Ramos (cell line): ENCODE results near the gene KCNK15.
"Not testable (repeated sequence)": the region's sequence is repeated elsewhere in the genome, so short reads cannot be mapped to it uniquely, and the experiment has no call there.

Experiments
- in situ Hi-C: fragments of 300-500 bp; cut with MboI; formaldehyde crosslinking; loops from one replicate; pipeline ENCODE4 v1.14.3; 2022; ENCODE audit warnings: low sequenced_read_pairs; ENCODE audit not compliant: unreplicated experiment

Gene KCNK15

GRCh38 chr20:44754554-44754953 lies 8.9 kb downstream of the KCNK15 start:
- in situ Hi-C loops = no loop called here

GRCh38 chr20:44756011-44756688 lies 10.5 kb downstream of the KCNK15 start:
- in situ Hi-C loops = no loop called here

GRCh38 chr20:44756956-44757355 lies 11.3 kb downstream of the KCNK15 start:
- in situ Hi-C loops = no loop called here

- in situ Hi-C loops = no loop called here
Measured at GRCh38 chr20:44758247-44759101, 12.8 kb downstream of the KCNK15 start.

GRCh38 chr20:44759595-44759994 lies 13.9 kb downstream of the KCNK15 start:
- in situ Hi-C loops = no loop called here

GRCh38 chr20:44761423-44761822 lies 15.8 kb downstream of the KCNK15 start:
- in situ Hi-C loops = no loop called here

- in situ Hi-C loops = no loop called here
Measured at GRCh38 chr20:44762466-44763140, 16.9 kb downstream of the KCNK15 start.

- in situ Hi-C loops = not testable (repeated sequence)
Measured at GRCh38 chr20:44763798-44764197, 18.1 kb downstream of the KCNK15 start.

- in situ Hi-C loops = no loop called here
Measured at GRCh38 chr20:44765091-44765490, 19.4 kb downstream of the KCNK15 start.

GRCh38 chr20:44765701-44766347 lies 20.2 kb downstream of the KCNK15 start:
- in situ Hi-C loops = no loop called here

GRCh38 chr20:44768256-44768655 lies 22.6 kb downstream of the KCNK15 start:
- in situ Hi-C loops = no loop called here

- in situ Hi-C loops = no loop called here
Measured at GRCh38 chr20:44768854-44769480, 23.3 kb downstream of the KCNK15 start.

GRCh38 chr20:44769481-44769863 lies 23.8 kb downstream of the KCNK15 start:
- in situ Hi-C loops = no loop called here

- in situ Hi-C loops = no loop called here
Measured at GRCh38 chr20:44770484-44771171, 25.0 kb downstream of the KCNK15 start.

- in situ Hi-C loops = no loop called here
Measured at GRCh38 chr20:44771172-44771535, 25.5 kb downstream of the KCNK15 start.

- in situ Hi-C loops = no loop called here
Measured at GRCh38 chr20:44772636-44773035, 27.0 kb downstream of the KCNK15 start.

- in situ Hi-C loops = no loop called here
Measured at GRCh38 chr20:44773070-44773829, 27.6 kb downstream of the KCNK15 start.

GRCh38 chr20:44776980-44777379 lies 31.3 kb downstream of the KCNK15 start:
- in situ Hi-C loops = no loop called here

GRCh38 chr20:44780226-44780625 lies 34.6 kb downstream of the KCNK15 start:
- in situ Hi-C loops = no loop called here
